PC-3 (cell line): ENCODE results near the gene SMARCA4.

Experiments
- CTCF ChIP-seq: fragments of 300-600 bp; sonication (generic); conservative IDR thresholded peaks from 2 replicates; pipeline ENCODE4 v1.5.1; 2017; ENCODE audit warnings: antibody characterized with exemption, low read depth, mild to moderate bottlenecking, low read length
- EZH2 ChIP-seq: fragments of 300-600 bp; sonication (generic); IDR thresholded peaks from one replicate; pipeline ENCODE4 v1.6.1; 2017; ENCODE audit warnings: antibody characterized with exemption, mild to moderate bottlenecking, low read length; ENCODE audit not compliant: unreplicated experiment

GRCh38 chr19:10921199-10921909 is 39.5 kb upstream of the SMARCA4 start:
- no peak for TF ChIP-seq CTCF
- TF ChIP-seq EZH2 = no peak
